OCI-LY1 (cell line): ENCODE measurements around the gene RANBP10.

ENCODE experiments used
- H2AFZ ChIP-seq: fragments of 200-600 bp; sonication (generic), shearing (Covaris generic); 2 replicates; pipeline ENCODE4 v1.6.0; 2014; ENCODE audit warnings: antibody characterized with exemption, mild to moderate bottlenecking, low read length
- H3F3A ChIP-seq: fragments of 200-600 bp; sonication (generic), shearing (Covaris generic); 2 replicates; pipeline ENCODE4 v1.6.0; 2014; ENCODE audit warnings: mild to moderate bottlenecking, antibody characterized with exemption, low read length, moderate library complexity; ENCODE audit not compliant: insufficient read depth
- H3K27ac ChIP-seq: fragments of 200-600 bp; sonication (generic); 2 replicates; pipeline ENCODE4 v1.5.1; 2014; ENCODE audit warnings: low read length, mixed run types, mild to moderate bottlenecking, low read depth; ENCODE audit not compliant: poor library complexity, severe bottlenecking
- H3K27me3 ChIP-seq: fragments of 200-600 bp; sonication (generic); 2 replicates; pipeline ENCODE4 v1.6.0; 2014; ENCODE audit warnings: antibody characterized with exemption, mild to moderate bottlenecking, low read length, moderate library complexity; ENCODE audit not compliant: insufficient read depth
- H3K36me3 ChIP-seq: fragments of 200-600 bp; sonication (generic); 2 replicates; pipeline ENCODE4 v1.6.1; 2014; ENCODE audit warnings: mild to moderate bottlenecking, antibody characterized with exemption, low read length, moderate library complexity, mixed read lengths; ENCODE audit not compliant: insufficient read depth
- H3K4me1 ChIP-seq: fragments of 200-600 bp; sonication (generic); 2 replicates; pipeline ENCODE4 v1.5.1; 2014; ENCODE audit warnings: mild to moderate bottlenecking, low read length, moderate library complexity; ENCODE audit not compliant: insufficient read depth, severe bottlenecking
- H3K4me2 ChIP-seq: fragments of 200-600 bp; sonication (generic), shearing (Covaris generic); 2 replicates; pipeline ENCODE4 v1.6.1; 2014; ENCODE audit warnings: low read length
- H3K4me3 ChIP-seq: fragments of 200-600 bp; sonication (generic); 2 replicates; pipeline ENCODE4 v1.5.1; 2014; ENCODE audit warnings: low read length, low read depth, mild to moderate bottlenecking, mixed read lengths; ENCODE audit not compliant: poor library complexity, severe bottlenecking
- H3K79me2 ChIP-seq: fragments of 200-600 bp; shearing (Covaris generic); 2 replicates; pipeline ENCODE4 v1.6.1; 2016; ENCODE audit warnings: mixed run types, low read length, mixed read lengths; ENCODE audit not compliant: insufficient read depth
- H3K9ac ChIP-seq: fragments of 200-600 bp; sonication (generic), shearing (Covaris generic); 2 replicates; pipeline ENCODE4 v1.6.1; 2014; ENCODE audit warnings: mild to moderate bottlenecking, low read length, mixed read lengths
- H3K9me2 ChIP-seq: fragments of 200-600 bp; sonication (generic), shearing (Covaris generic); 2 replicates; pipeline ENCODE4 v1.6.1; 2014; ENCODE audit warnings: low read depth, mild to moderate bottlenecking, low read length, mixed read lengths
- H3K9me3 ChIP-seq: fragments of 200-600 bp; shearing (Covaris generic); 2 replicates; pipeline ENCODE4 v1.6.1; 2014; ENCODE audit warnings: low read length, mixed read lengths
- H4K20me1 ChIP-seq: fragments of 200-600 bp; sonication (generic), shearing (Covaris generic); 2 replicates; pipeline ENCODE4 v1.6.0; 2016; ENCODE audit warnings: mild to moderate bottlenecking, low read length; ENCODE audit not compliant: insufficient read depth
- CTCF ChIP-seq: fragments of 200-600 bp; sonication (generic), shearing (Covaris generic); IDR thresholded peaks from 2 replicates; pipeline ENCODE4 v1.5.1; 2017; ENCODE audit warnings: mild to moderate bottlenecking, antibody characterized with exemption, low read length, moderate library complexity, mixed read lengths
- EZH2 ChIP-seq: fragments of 200-600 bp; sonication (generic), shearing (Covaris generic); IDR thresholded peaks from 2 replicates; pipeline ENCODE4 v1.8.0; 2017; ENCODE audit warnings: borderline replicate concordance, mixed run types, mild to moderate bottlenecking, antibody characterized with exemption, low read length, moderate library complexity, mixed read lengths

RANBP10 gene

GRCh38 chr16:67833415-67834241 lies 27.3 kb upstream of the RANBP10 start:
- H3K9me3 ChIP-seq = no peaks in the 10 kb centered on the region
- H3K4me2 ChIP-seq = peak overlapping the region; percentile 100
- H3K27me3 ChIP-seq = no peaks in the 10 kb centered on the region
- 0 out of 2 replicates have a peak, but pooled peaks cover 3% of the 10 kb centered on the region for H3K79me2 ChIP-seq
- TF ChIP-seq EZH2 (no peak), CTCF (no peak)
- peak overlapping the region; percentile 78 for H3K4me3 ChIP-seq
- H3K9me2 ChIP-seq = no peaks in the 10 kb centered on the region
- peaks cover 18% of the 10 kb centered on the region for H3K4me1 ChIP-seq
- H4K20me1 ChIP-seq = no peaks in the 10 kb centered on the region
- no peak overlapping the region for H3K27ac ChIP-seq
- H3K9ac ChIP-seq = peak overlapping the region; percentile 80
- H3K36me3 ChIP-seq = peaks cover 34% of the 10 kb centered on the region; the same call in 1 of the 2 replicates
- no peak overlapping the region for H2AFZ ChIP-seq
- H3F3A ChIP-seq = no peaks in the 10 kb centered on the region

GRCh38 chr16:67833030-67833414 lies 26.7 kb upstream of the RANBP10 start:
- Histone ChIP-seq H3K4me1 (peaks cover 18% of the 10 kb centered on the region), H3F3A (no peaks in the 10 kb centered on the region), H3K27ac (no peak overlapping the region), H3K36me3 (peaks cover 40% of the 10 kb centered on the region; the same call in 1 of the 2 replicates), H4K20me1 (no peaks in the 10 kb centered on the region), H3K4me2 (peak overlapping the region; percentile 100), H3K79me2 (0 out of 2 replicates have a peak, but pooled peaks cover 3% of the 10 kb centered on the region), H3K9me2 (no peaks in the 10 kb centered on the region), H2AFZ (no peak overlapping the region), H3K27me3 (no peaks in the 10 kb centered on the region), H3K9me3 (no peaks in the 10 kb centered on the region), H3K9ac (peak overlapping the region; percentile 80), H3K4me3 (peak overlapping the region; percentile 78)
- no peak for TF ChIP-seq CTCF
- no peak for TF ChIP-seq EZH2

GRCh38 chr16:67828651-67829050 lies 22.3 kb upstream of the RANBP10 start:
- Histone ChIP-seq H3K9ac (no peak overlapping the region), H2AFZ (no peak overlapping the region), H3F3A (no peaks in the 10 kb centered on the region), H3K79me2 (0 out of 2 replicates have a peak, but pooled peaks cover 3% of the 10 kb centered on the region), H3K9me3 (no peaks in the 10 kb centered on the region), H3K27ac (no peak overlapping the region), H3K9me2 (no peaks in the 10 kb centered on the region), H3K4me1 (peaks cover 19% of the 10 kb centered on the region), H3K4me2 (no peak overlapping the region), H3K4me3 (no peak overlapping the region), H3K36me3 (peaks cover 53% of the 10 kb centered on the region; the same call in 1 of the 2 replicates), H3K27me3 (no peaks in the 10 kb centered on the region), H4K20me1 (no peaks in the 10 kb centered on the region)
- TF ChIP-seq CTCF (no peak), EZH2 (no peak)
